Superior temporal gyrus (tissue), 1 donor: ENCODE measurements around the gene NCK2.
"Not testable (repeated sequence)": the region's sequence is repeated elsewhere in the genome, so short reads cannot be mapped to it uniquely, and the experiment has no call there.

Experiments used
- DNase-seq: peaks from one replicate; pipeline ENCODE4 v3.0.0-alpha.2; 2016; ENCODE audit errors: extremely low spot score

NCK2 gene

GRCh38 chr2:105756435-105756834, 11.7 kb downstream of the NCK2 start:
- no peak for DNase-seq

GRCh38 chr2:105756865-105757264, 12.2 kb downstream of the NCK2 start:
- DNase-seq: not testable (repeated sequence)

- DNase-seq: no peak
Measured at GRCh38 chr2:105757433-105757832, 12.7 kb downstream of the NCK2 start.

GRCh38 chr2:105760191-105760590, 15.5 kb downstream of the NCK2 start:
- DNase-seq: no peak

DNA sequence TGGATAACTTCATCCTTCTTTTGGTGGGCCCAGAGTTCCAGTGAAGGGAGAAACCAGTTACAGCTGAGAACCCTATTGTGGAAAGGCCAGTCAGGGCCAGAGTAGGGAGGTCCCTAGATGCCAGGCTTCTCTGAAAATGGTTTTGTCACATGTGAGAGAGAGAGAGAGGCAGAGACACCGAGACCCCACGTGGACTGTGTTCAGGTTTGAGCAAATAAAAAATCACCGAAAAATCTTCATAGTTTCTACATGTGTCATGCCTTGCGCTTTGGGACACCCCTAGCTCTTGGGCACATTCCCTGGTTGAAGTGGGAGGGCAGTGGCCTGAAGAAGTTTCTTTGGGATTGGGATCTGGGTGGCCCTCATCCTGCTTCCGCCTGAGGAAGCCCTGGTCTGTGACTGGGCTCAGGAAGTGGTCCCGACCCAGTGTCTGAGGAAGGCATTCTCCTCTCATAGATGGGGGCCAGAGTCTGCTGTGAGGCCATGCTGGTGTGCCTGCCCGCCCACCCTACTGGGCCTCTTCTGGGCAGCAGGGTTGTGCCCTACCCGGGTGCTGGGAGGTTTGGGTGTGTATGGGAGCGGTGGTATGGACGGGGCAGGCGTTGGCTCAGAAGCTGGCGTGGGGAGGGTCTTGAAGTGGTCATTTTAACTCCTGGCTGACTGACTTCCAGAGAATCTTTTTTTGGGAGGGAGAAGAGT, 16.1 kb downstream of the NCK2 start:
- no peak for DNase-seq

- peak; percentile 12 for DNase-seq
Measured at GRCh38 chr2:105761931-105762515, 17.3 kb downstream of the NCK2 start.

- DNase-seq: no peak
Measured at GRCh38 chr2:105763076-105763475, 18.4 kb downstream of the NCK2 start.

DNA sequence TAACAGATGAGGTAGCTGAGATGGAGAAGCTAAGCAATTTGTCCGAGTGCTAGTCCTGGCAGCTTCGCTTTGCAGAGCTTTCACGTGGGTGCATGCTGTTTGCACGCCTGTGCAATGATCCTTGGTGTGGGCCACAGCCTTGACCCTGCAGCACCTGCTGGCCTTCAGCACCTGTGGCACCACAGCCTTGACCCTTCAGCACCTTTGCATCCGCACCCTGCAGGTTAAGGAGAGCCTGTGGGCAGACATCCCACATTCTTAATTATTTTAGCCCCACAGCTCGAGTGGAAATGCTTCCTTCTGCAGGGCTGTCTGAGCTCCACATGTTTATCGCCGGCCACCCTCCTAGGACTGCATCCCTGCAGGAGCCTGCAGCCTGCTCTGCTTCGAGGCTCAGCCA, 19.3 kb downstream of the NCK2 start:
- no peak for DNase-seq

GRCh38 chr2:105765415-105766299, 20.9 kb downstream of the NCK2 start:
- DNase-seq: no peak

GRCh38 chr2:105766300-105766866, 21.7 kb downstream of the NCK2 start:
- no peak for DNase-seq

GRCh38 chr2:105768176-105768575, 23.5 kb downstream of the NCK2 start:
- no peak for DNase-seq

GRCh38 chr2:105768961-105769452, 24.3 kb downstream of the NCK2 start:
- DNase-seq: peak; percentile 42

DNA sequence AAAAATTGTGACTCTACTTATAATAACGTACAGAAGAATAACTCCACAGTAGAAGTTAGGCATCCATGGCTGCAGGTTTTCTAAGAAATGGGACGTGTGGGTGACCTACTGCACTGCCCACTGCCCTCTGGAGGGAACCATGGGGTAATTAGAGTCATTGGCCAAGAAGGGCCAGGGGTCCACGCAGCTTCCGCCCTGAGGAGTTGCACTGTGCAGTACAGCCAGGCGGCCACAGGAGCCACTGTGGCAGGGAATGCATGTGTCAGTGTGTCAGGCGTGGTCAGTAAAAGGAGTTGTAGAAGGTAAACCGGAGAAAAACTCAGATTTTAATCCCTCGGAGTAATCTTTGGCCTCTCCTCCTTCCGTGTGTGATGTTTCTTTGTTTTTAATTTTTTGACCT, 24.8 kb downstream of the NCK2 start:
- no peak for DNase-seq

DNA sequence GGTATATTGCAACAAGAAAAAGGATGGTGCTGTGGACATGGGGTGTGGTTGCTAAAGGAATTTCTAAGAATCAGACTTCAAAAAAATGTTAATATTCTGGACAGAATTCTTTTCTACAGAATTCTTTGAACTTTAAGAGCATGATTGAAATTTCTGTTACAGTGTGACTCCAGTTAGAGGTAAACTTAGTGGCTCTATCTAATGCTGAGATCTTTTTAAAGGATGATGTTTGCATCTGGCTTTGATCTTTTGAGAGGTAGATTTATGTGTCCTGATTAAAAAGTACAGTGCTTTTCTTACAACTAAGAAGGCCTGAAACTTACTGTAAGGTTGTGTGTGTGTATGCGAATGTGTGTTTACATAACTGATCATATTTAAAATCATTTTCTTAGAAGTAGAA, 25.4 kb downstream of the NCK2 start:
- DNase-seq: no peak

- DNase-seq: not testable (repeated sequence)
Measured at GRCh38 chr2:105771291-105771690, 26.6 kb downstream of the NCK2 start.

- DNase-seq: peak; percentile 25
Measured at GRCh38 chr2:105771836-105772235, 27.1 kb downstream of the NCK2 start.

DNA sequence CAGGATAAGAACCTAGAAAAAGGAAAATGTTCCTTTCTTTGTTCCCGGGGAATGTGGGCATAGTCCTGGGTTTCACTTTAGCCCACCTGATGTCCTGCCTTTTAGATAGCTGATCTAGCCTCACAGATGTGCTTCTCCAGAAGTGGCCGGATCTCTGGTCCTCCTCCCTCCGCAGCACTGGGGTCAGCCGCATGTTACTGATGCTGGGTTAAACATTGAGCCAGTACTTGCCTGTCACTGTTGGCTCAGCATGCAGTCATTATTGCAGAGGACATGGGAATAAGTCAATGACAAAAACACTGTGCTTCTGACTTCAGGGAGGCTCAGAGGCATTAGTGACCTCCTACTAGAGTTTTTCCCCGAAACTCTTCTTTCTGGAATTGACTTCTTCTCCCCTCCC, 27.6 kb downstream of the NCK2 start:
- DNase-seq: no peak

- DNase-seq: no peak
Measured at GRCh38 chr2:105773568-105773967, 28.9 kb downstream of the NCK2 start.

DNA sequence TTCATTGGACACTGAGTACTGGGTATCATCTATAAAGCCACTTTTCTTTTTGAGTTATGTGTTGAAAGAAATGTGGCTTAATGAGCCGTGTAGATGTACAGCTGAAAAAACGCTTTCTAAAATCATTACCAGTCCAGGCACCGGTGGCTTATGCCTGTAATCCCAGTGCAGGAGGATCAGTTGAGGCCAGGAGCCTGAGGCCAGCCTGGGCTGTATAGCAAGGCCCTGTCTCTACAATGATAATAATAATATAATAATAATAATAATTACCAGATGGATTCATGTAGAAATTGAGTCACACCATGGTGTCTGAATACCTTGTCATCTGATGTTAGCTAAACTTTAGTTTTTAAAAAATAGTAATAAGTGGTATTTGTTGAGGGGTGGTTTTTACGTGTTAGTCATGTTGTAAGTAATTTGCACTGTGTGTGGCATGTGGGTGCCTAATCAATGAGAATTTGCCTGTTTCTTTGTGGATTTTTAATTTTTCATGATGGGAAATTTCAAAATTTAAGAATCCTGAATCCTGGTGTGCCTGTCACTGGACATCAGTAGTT, 30.1 kb downstream of the NCK2 start:
- DNase-seq: no peak

DNA sequence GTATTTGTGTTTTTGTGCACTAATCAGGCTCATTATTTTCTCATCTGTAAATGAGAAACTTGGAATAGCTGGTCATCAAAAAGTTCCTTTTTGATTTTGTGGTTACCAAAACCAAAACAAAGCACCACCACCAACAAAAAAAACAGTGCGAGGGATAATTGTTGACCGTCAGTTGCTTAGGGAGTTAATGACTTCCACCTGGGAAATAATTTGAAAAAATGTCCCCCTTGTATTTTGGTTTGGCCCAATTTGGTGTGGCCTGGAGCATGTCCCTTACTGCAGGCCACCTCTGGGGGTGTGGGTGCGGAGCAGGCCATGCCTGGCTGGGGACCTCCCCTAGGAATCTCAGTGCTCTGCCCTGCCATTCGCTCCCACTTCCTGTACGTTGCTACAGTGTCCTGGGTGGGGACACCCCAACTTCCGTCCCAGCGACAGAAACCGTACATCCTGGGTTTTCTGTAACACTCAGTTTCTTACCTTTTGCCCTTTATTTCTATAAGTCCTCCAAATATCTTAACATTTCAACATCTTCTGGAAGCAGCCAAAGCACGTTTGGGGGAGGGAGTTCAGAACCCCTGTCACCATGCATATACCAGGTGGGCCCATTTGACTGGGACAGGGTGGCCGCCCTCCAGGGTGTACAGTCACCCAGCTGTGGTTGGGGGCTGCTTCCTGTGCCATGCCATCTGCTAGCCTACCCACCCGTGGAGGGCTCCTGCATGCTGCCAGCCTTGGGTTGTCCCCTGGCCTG, 31.3 kb downstream of the NCK2 start:
- DNase-seq: no peak

DNA sequence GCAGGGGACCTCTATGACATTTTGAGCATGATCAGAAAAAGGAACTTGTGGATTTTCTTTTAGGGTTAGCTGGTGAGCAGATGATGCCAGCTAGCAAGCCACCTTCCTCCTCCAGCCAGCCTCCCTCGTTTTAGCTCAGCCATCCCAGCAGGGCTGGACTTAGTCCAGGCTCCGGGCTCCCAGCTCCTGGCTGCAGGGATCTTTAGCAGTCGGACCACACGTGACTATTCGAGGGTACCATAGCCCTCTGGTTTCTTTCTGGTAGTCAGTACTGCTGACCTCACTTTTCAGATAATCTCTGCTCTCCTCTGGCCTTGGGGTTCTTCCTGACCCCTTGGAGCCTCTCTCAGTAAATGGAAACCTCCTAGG, 31.8 kb downstream of the NCK2 start:
- no peak for DNase-seq
